ENCODE measurements around the gene POFUT1.

- no peak for TF ChIP-seq CTCF (conservative IDR thresholded peaks at IDR 0.05; ENCODE audit: low read depth, low read length)
- TF ChIP-seq EZH2phosphoT487 (IDR thresholded peaks at IDR 0.05; ENCODE audit: borderline replicate concordance, low read length) = no peak
- TF ChIP-seq EZH2 (IDR thresholded peaks at IDR 0.05; ENCODE audit: low read length, unreplicated experiment) = no peak
Measured at GRCh38 chr20:32168184-32168910, 39.3 kb upstream of the POFUT1 start.
